ENCODE measurements around the gene MORN5. TPM values are rescaled to one million over a fixed set of nuclear protein-coding genes. Genes with fewer than 3 reads are reported as not detected.

The MORN5 gene
- total and polyA plus RNA-seq, 8 donors, result 1.2 to 7.2 (median 4.2) TPM; not detected in 1

GRCh38 chr9:122206118-122207046 lies 46.7 kb downstream of the MORN5 start:
- ATAC-seq, result no peak
- no peaks in the 10 kb centered on the region for H3K4me1 ChIP-seq
- no peak overlapping the region for H3K4me3 ChIP-seq
- no peaks in the 10 kb centered on the region for H3K36me3 ChIP-seq
- no peak overlapping the region for H3K27ac ChIP-seq
- TF ChIP-seq, protein P1, sequence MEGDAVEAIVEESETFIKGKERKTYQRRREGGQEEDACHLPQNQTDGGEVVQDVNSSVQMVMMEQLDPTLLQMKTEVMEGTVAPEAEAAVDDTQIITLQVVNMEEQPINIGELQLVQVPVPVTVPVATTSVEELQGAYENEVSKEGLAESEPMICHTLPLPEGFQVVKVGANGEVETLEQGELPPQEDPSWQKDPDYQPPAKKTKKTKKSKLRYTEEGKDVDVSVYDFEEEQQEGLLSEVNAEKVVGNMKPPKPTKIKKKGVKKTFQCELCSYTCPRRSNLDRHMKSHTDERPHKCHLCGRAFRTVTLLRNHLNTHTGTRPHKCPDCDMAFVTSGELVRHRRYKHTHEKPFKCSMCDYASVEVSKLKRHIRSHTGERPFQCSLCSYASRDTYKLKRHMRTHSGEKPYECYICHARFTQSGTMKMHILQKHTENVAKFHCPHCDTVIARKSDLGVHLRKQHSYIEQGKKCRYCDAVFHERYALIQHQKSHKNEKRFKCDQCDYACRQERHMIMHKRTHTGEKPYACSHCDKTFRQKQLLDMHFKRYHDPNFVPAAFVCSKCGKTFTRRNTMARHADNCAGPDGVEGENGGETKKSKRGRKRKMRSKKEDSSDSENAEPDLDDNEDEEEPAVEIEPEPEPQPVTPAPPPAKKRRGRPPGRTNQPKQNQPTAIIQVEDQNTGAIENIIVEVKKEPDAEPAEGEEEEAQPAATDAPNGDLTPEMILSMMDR (IDR thresholded peaks at IDR 0.05), result no peak
- no peaks in the 10 kb centered on the region for H3K9me3 ChIP-seq
- H3K27me3 ChIP-seq, result peaks cover 0 to 30% of the 10 kb centered on the region in 2 donors
- intact Hi-C loops (cut with DNase I), result no loop called here
- DNase-seq, result no peak

GRCh38 chr9:122207096-122207495 lies 47.4 kb downstream of the MORN5 start:
- Histone ChIP-seq H3K27ac (no peak overlapping the region), H3K4me3 (no peak overlapping the region), H3K9me3 (no peaks in the 10 kb centered on the region), H3K27me3 (peaks cover 5 to 37% of the 10 kb centered on the region in 2 donors), H3K36me3 (no peaks in the 10 kb centered on the region), H3K4me1 (no peaks in the 10 kb centered on the region)
- TF ChIP-seq, protein P1 (IDR thresholded peaks at IDR 0.05), result no peak
- DNase-seq (no peak), ATAC-seq (no peak)
- intact Hi-C loops (cut with DNase I), result no loop called here

DNA sequence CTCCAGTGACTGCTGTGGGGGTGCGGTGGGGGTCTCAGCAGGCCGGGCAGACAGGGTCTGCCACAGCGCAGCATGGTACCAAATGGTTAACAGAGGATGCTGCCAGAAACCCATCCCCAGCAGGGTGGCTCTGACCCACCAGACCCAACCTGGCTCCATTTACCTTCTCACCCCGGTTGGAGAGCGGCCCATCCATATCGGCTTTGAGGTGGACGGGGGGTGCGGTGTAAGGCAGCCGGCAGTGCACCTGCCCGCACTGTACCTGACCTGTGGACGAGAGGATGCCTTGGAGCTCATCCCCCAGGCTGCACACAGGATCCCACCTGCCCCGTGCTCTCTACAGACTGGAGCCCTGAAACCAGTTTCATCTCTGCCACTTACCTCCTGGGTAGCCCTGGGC lies 49.7 kb downstream of the MORN5 start:
- no peak overlapping the region for H3K4me3 ChIP-seq
- H3K4me1 ChIP-seq, result peaks cover 4 to 8% of the 10 kb centered on the region in 2 donors
- ATAC-seq, result no peak
- H3K36me3 ChIP-seq, result no peaks in the 10 kb centered on the region
- no peak overlapping the region for H3K27ac ChIP-seq
- no peak for DNase-seq
- no peaks in the 10 kb centered on the region for H3K9me3 ChIP-seq
- H3K27me3 ChIP-seq, result peaks cover 29 to 60% of the 10 kb centered on the region in 2 donors
- intact Hi-C loops (cut with DNase I), result no loop called here
- TF ChIP-seq, protein P1 (IDR thresholded peaks at IDR 0.05), result no peak

DNA sequence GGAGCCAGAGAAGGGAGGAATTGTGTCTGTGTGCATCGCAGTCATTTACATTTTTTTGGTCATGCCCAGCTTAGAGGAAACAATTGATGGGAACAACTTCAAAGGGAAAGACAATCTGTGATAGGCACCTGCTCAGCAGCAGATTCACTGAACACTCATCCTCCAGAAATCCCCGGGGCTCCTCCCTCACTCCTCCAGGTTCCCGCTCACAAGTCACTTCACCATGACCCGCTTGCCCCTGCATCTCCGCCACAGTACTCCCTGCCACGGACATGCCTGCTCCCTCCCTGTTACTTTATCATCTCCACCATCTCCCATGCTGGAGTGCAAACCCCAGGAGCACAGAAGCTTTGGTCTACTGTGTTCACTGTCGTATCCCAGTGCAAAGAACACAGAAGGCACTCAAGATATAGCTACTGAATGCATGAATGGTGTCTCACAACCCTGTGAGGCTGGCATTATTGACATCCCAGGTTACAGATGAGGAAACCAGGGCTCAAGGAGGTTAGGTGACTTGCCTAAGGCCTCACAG lies 52.8 kb downstream of the MORN5 start:
- Histone ChIP-seq H3K36me3 (no peaks in the 10 kb centered on the region), H3K4me1 (peaks cover 4 to 8% of the 10 kb centered on the region in 2 donors), H3K27me3 (peaks cover 48 to 88% of the 10 kb centered on the region in 2 donors), H3K9me3 (no peaks in the 10 kb centered on the region), H3K4me3 (no peak overlapping the region), H3K27ac (no peak overlapping the region)
- TF ChIP-seq, protein P1 (IDR thresholded peaks at IDR 0.05), result no peak
- DNase-seq, result no peak
- no peak for ATAC-seq
- intact Hi-C loops (cut with DNase I), result loop anchor here in 1 of 2 donors (10.0 kb wide), 1 partner anchor 48 kb away; no protein-coding TSS in a partner anchor

DNA sequence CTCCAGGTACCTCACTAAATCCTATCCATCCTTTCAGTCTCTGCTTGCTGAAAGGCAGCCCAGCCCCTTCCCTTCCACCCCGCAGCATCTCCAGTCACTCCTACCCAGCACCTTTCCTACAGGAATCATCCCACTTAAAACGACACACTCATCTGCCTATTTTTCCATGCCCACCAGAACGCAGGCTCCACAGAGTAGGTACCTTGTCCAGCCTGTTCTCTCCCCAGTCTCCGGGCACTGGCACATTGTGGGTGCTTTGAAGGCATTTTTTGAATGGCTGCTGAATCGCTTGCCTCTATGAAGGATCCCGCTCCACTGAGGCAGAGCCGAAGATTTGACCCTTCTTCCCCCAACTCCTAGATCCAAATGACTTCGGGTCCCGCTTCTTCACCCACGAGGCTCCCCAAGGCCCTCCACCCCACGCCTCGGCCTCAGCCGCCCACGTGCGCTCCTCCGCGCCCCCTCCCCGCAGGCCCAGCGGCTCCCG lies 53.4 kb downstream of the MORN5 start:
- H3K27ac ChIP-seq, result no peak overlapping the region
- H3K36me3 ChIP-seq, result no peaks in the 10 kb centered on the region
- peaks cover 54 to 88% of the 10 kb centered on the region in 2 donors for H3K27me3 ChIP-seq
- DNase-seq, result no peak
- intact Hi-C loops (cut with DNase I), result loop anchor here in 1 of 2 donors (10.0 kb wide), 1 partner anchor 48 kb away; no protein-coding TSS in a partner anchor
- H3K4me1 ChIP-seq, result peaks cover 4 to 8% of the 10 kb centered on the region in 2 donors
- H3K9me3 ChIP-seq, result no peaks in the 10 kb centered on the region
- TF ChIP-seq, protein P1 (IDR thresholded peaks at IDR 0.05), result no peak
- peak overlapping the region; percentile 21 to 41 for H3K4me3 ChIP-seq
- no peak for ATAC-seq
